H1 (cell line): ENCODE results near the gene ADK. TPM values are rescaled to one million over a fixed set of nuclear protein-coding genes. Genes with fewer than 3 reads are reported as not detected.

Experiments
- CTCF ChIA-PET: fragments of 300-600 bp; sonication (Branson Sonifier 250); formaldehyde crosslinking; loops from one replicate; lab custom pipeline; 2021; ENCODE audit not compliant: partially characterized antibody; lab: Charles Lee
- POLR2A ChIA-PET: fragments of 300-600 bp; sonication (Branson Sonifier 250); formaldehyde crosslinking; loops from one replicate; lab custom pipeline; 2021; ENCODE audit warnings: inconsistent platforms; ENCODE audit not compliant: partially characterized antibody; lab: Charles Lee
- DNase-seq, 2 experiments: peaks; one replicate each; pipeline versions ENCODE4 v3.0.0 to v3.0.0-alpha.2; 2010 to 2022; ENCODE audit warnings: low spot score in 2 of 2, low read depth in 1 of 2, mixed read lengths in 1 of 2
- FAIRE-seq: peaks from 2 replicates; lab custom pipeline; 2011; peaks lifted over from hg19 to GRCh38; lab: Jason Lieb, UNC
- H2AFZ ChIP-seq: 2 replicates; pipeline ENCODE4 v1.8.1; 2012; ENCODE audit warnings: low read length, inconsistent platforms
- H2AK5ac ChIP-seq: 2 replicates; pipeline ENCODE4 v1.6.1; 2013; ENCODE audit warnings: low read depth, low read length
- H2BK120ac ChIP-seq: replicated peaks from 2 replicates; pipeline ENCODE3; 2013; ENCODE audit warnings: low read depth, low read length, inconsistent platforms
- H2BK12ac ChIP-seq: 2 replicates; pipeline ENCODE4 v1.6.1; 2013; ENCODE audit warnings: low read depth, low read length
- H2BK15ac ChIP-seq: 2 replicates; pipeline ENCODE4 v1.6.1; 2013; ENCODE audit warnings: low read length
- H2BK20ac ChIP-seq: 2 replicates; pipeline ENCODE4 v1.6.1; 2013; ENCODE audit warnings: low read length
- H2BK5ac ChIP-seq: 2 replicates; pipeline ENCODE4 v1.6.1; 2013; ENCODE audit warnings: low read depth, low read length
- H3K14ac ChIP-seq: 2 replicates; pipeline ENCODE4 v1.6.1; 2013; ENCODE audit warnings: inconsistent platforms; ENCODE audit not compliant: insufficient read length
- H3K18ac ChIP-seq: 2 replicates; pipeline ENCODE4 v1.6.1; 2013; ENCODE audit warnings: low read length; ENCODE audit errors: extremely low read depth
- H3K23ac ChIP-seq: 2 replicates; pipeline ENCODE4 v1.6.1; 2013; ENCODE audit warnings: inconsistent platforms; ENCODE audit not compliant: insufficient read length
- H3K23me2 ChIP-seq: 2 replicates; pipeline ENCODE4 v1.6.1; 2013; ENCODE audit warnings: low read depth, low read length
- H3K27ac ChIP-seq: 2 replicates; pipeline ENCODE4 v1.6.1; 2011; ENCODE audit warnings: low read depth, low read length, inconsistent platforms
- H3K27me3 ChIP-seq, 4 experiments: replicated peaks in 1 of 4; 1 replicate in 1 of 4; 2 replicates in 3 of 4; pipeline versions ENCODE4 v1.6.1 to v1.8.1; 2011 to 2013; ENCODE audit warnings: low read length in 3 of 4, mild to moderate bottlenecking in 3 of 4, inconsistent platforms in 2 of 4, mixed read lengths in 2 of 4, moderate library complexity in 1 of 4; ENCODE audit not compliant: control insufficient read depth in 3 of 4, insufficient read depth in 3 of 4; ENCODE audit errors: extremely low read depth in 1 of 4
- H3K36me3 ChIP-seq, 4 experiments: 2 replicates each; pipeline versions ENCODE4 v1.6.1 to v1.8.1; 2011 to 2013; ENCODE audit warnings: mild to moderate bottlenecking in 4 of 4, low read length in 3 of 4, moderate library complexity in 2 of 4, control low read depth in 1 of 4, inconsistent platforms in 1 of 4; ENCODE audit not compliant: insufficient read depth in 4 of 4, control insufficient read depth in 2 of 4
- H3K4ac ChIP-seq: replicated peaks from 2 replicates; pipeline ENCODE3; 2013; ENCODE audit warnings: low read length, low read depth, mixed read lengths, inconsistent platforms; ENCODE audit not compliant: insufficient read length
- H3K4me1 ChIP-seq, 4 experiments: replicated peaks in 1 of 4; 1 replicate in 1 of 4; 2 replicates in 3 of 4; pipeline versions ENCODE4 v1.6.1 to v1.8.1; 2011 to 2013; ENCODE audit warnings: low read length in 3 of 4, inconsistent platforms in 2 of 4, mixed read lengths in 1 of 4; ENCODE audit not compliant: insufficient read depth in 4 of 4, control insufficient read depth in 3 of 4
- H3K4me2 ChIP-seq, 2 experiments: 2 replicates each; pipeline versions ENCODE4 v1.6.1 to v1.8.1; 2011 to 2013; ENCODE audit warnings: low read depth in 2 of 2, low read length in 2 of 2, control low read depth in 1 of 2, inconsistent platforms in 1 of 2, mild to moderate bottlenecking in 1 of 2; ENCODE audit not compliant: insufficient read depth in 1 of 2
- H3K4me3 ChIP-seq, 4 experiments: fragments of 200-600, 300-600 bp in 1 of 4; sonication (generic), shearing (Covaris generic), sonication (Bioruptor Twin) in 1 of 4; 2 replicates each; pipeline versions ENCODE4 v1.5.1 to v1.8.1; 2011 to 2016; ENCODE audit warnings: low read length in 4 of 4, low read depth in 3 of 4, control low read depth in 2 of 4, inconsistent platforms in 2 of 4, mild to moderate bottlenecking in 2 of 4, mixed read lengths in 1 of 4, moderate library complexity in 1 of 4; ENCODE audit not compliant: insufficient read depth in 2 of 4; ENCODE audit errors: extremely low read depth in 1 of 4
- H3K56ac ChIP-seq: replicated peaks from 2 replicates; pipeline ENCODE3; 2013; ENCODE audit warnings: low read depth, mild to moderate bottlenecking, mixed read lengths, low read length, inconsistent platforms; ENCODE audit not compliant: insufficient read length
- H3K79me1 ChIP-seq: 2 replicates; pipeline ENCODE4 v1.6.1; 2013; ENCODE audit warnings: low read depth, low read length, control low read depth
- H3K79me2 ChIP-seq, 2 experiments: 2 replicates each; pipeline versions ENCODE4 v1.6.1 to v1.8.1; 2012 to 2013; ENCODE audit warnings: low read length in 2 of 2, mild to moderate bottlenecking in 2 of 2, inconsistent platforms in 1 of 2; ENCODE audit not compliant: insufficient read depth in 2 of 2, control insufficient read depth in 1 of 2
- H3K9ac ChIP-seq, 4 experiments: replicated peaks in 1 of 4; 1 replicate in 1 of 4; 2 replicates in 3 of 4; pipeline versions ENCODE4 v1.6.1 to v1.8.1; 2011 to 2013; ENCODE audit warnings: low read depth in 3 of 4, low read length in 3 of 4, control low read depth in 2 of 4, mild to moderate bottlenecking in 2 of 4, moderate library complexity in 2 of 4, inconsistent platforms in 1 of 4; ENCODE audit errors: extremely low read depth in 1 of 4
- H3K9me3 ChIP-seq, 2 experiments: 2 replicates each; pipeline versions ENCODE4 v1.6.1 to v1.8.1; 2012 to 2013; ENCODE audit warnings: mild to moderate bottlenecking in 2 of 2, moderate library complexity in 2 of 2, control low read depth in 1 of 2, inconsistent platforms in 1 of 2, low read depth in 1 of 2, low read length in 1 of 2, mixed read lengths in 1 of 2; ENCODE audit not compliant: insufficient read depth in 2 of 2
- H4K20me1 ChIP-seq, 2 experiments: replicated peaks in 1 of 2; 2 replicates each; pipeline versions ENCODE3 to v1.8.1; 2011 to 2013; ENCODE audit warnings: inconsistent platforms in 2 of 2, low read length in 2 of 2, mild to moderate bottlenecking in 1 of 2; ENCODE audit not compliant: insufficient read depth in 2 of 2, control insufficient read depth in 1 of 2
- H4K5ac ChIP-seq: 2 replicates; pipeline ENCODE4 v1.6.1; 2013; ENCODE audit warnings: low read length, low read depth, mixed read lengths, inconsistent platforms; ENCODE audit not compliant: insufficient read length
- H4K8ac ChIP-seq: 2 replicates; pipeline ENCODE4 v1.8.0; 2013; ENCODE audit warnings: mild to moderate bottlenecking, moderate library complexity, low read length, inconsistent platforms; ENCODE audit not compliant: insufficient read depth; ENCODE audit errors: extremely low read depth
- H4K91ac ChIP-seq: replicated peaks from 2 replicates; pipeline ENCODE3; 2013; ENCODE audit warnings: low read length, mixed read lengths, inconsistent platforms; ENCODE audit not compliant: insufficient read length
- NRF1 ChIP-seq: IDR thresholded peaks from 2 replicates; pipeline ENCODE4 v1.6.1; 2011; ENCODE audit warnings: mild to moderate bottlenecking, low read depth, low read length, improper control_type of control experiment
- RBBP5 ChIP-seq: IDR thresholded peaks from 2 replicates; pipeline ENCODE4 v1.7.1; 2012; ENCODE audit warnings: low read depth, mild to moderate bottlenecking, inconsistent platforms, low read length, moderate library complexity, borderline replicate concordance
- WGBS, 2 experiments: shearing (Covaris generic) in 1 of 2; methylation state at CpG; one replicate each; pipeline versions ENCODE4 v1.1.6 to v1.1.7; 2013 to 2015; ENCODE audit warnings: low lambda C conversion rate in 2 of 2, mixed read lengths in 2 of 2, inconsistent platforms in 1 of 2, low coverage in 1 of 2, missing lambda C conversion rate in 1 of 2; ENCODE audit not compliant: insufficient replicate concordance in 2 of 2, insufficient coverage in 1 of 2, insufficient read length in 1 of 2; ENCODE audit errors: extremely low coverage in 1 of 2, missing lambda C conversion rate in 1 of 2; 5-methylcytosine and 5-hydroxymethylcytosine counted together
- polyA plus RNA-seq, 7 experiments: library from polyadenylated mRNA; depleted of rRNA in 3 of 7; stranded (reverse) in 5 of 7; unstranded in 2 of 7; fragments of >200 nt in 5 of 7; fragments of 200-250 nt in 2 of 7; gene quantifications; 1 replicate in 5 of 7; 2 replicates in 1 of 7; 4 replicates in 1 of 7; pipeline versions ENCODE4 v1.2.1 to v1.2.3, GENCODE V29; 2011 to 2013; ENCODE audit warnings: missing spikeins in 2 of 7, mixed read lengths in 2 of 7
- total RNA-seq: library from RNA; stranded (reverse); fragmentation: NEBNext Ultra II Directional; extraction: Animal tissue kit (Norgen Biotek cat#: 25700); gene quantifications from 2 replicates; pipeline ENCODE4 v1.2.1, GENCODE V29; 2021
- TF ChIP-seq, protein P1 (sequence below): IDR thresholded peaks from 2 replicates; pipeline ENCODE4 v1.6.1; 2012; ENCODE audit warnings: inconsistent platforms

The ADK gene
- total and polyA plus RNA-seq, 2 of the 8 experiments (the other 6 are each of a cell fraction or from before 2014, with no cell fraction given), result 12.3 to 42.4 TPM

DNA sequence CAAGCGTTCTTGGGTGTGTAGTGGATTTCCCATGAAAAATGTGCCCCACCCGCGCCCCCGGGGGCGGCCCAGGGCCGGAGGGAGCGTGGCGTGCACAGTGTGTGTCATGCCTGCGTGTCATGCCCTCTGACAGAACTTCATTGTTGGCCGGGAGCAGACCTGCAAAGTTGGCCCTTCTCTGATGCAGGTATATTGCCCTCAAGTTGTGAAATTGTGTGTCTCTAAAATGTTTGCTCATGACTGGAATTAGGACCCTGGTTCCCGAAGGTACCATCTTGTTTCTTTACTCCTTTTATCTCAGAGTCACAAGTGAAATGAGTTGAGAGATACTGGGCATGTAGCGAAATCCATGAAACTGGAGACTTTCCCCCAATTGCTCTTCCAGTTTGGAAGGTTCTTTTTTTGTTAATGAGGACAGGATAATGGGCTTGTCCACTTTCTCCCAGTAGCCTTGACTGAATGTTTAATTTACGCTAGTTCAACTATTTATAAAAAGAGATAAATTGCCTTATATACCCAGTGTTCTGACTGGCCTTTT, 26.2 kb downstream of the ADK start:
- Histone ChIP-seq H3K36me3 (no peaks in the 10 kb centered on the region), H2AK5ac (no peak overlapping the region), H3K18ac (peak overlapping the region; percentile 63; the same call in 1 of the 2 replicates), H3K9ac (peak overlapping the region in 3 of 4 experiments; percentile 22 to 96 (median 95); a peak in 6 of 7 replicates), H2AFZ (no peak overlapping the region), H4K91ac (peak overlapping the region; percentile 75), H3K27me3 (no peaks in the 10 kb centered on the region), H4K8ac (peak overlapping the region; percentile 93), H3K23me2 (peaks cover 7% of the 10 kb centered on the region; the same call in 1 of the 2 replicates), H4K20me1 (no peaks in the 10 kb centered on the region), H3K4me2 (peak overlapping the region; percentile 70 to 91), H3K4ac (no peak overlapping the region), H2BK15ac (no peak overlapping the region), H3K23ac (no peak overlapping the region), H2BK12ac (peak overlapping the region; percentile 22; the same call in 1 of the 2 replicates), H3K79me2 (peaks cover 0 to 42% of the 10 kb centered on the region in 2 experiments; a peak in 3 of 4 replicates), H2BK120ac (no peak overlapping the region), H3K4me1 (peaks cover 2 to 4% (median 3%) of the 10 kb centered on the region in 4 experiments; a peak in 4 of 7 replicates), H2BK5ac (peak overlapping the region; percentile 88), H3K14ac (no peak overlapping the region), H3K56ac (peak overlapping the region; percentile 79), H2BK20ac (no peak overlapping the region), H4K5ac (no peak overlapping the region), H3K4me3 (peak overlapping the region; percentile 78 to 89 (median 83)), H3K79me1 (0 out of 2 replicates have a peak, but pooled peaks cover 2% of the 10 kb centered on the region), H3K9me3 (no peaks in the 10 kb centered on the region), H3K27ac (peak overlapping the region; percentile 92)
- TF ChIP-seq, protein P1, sequence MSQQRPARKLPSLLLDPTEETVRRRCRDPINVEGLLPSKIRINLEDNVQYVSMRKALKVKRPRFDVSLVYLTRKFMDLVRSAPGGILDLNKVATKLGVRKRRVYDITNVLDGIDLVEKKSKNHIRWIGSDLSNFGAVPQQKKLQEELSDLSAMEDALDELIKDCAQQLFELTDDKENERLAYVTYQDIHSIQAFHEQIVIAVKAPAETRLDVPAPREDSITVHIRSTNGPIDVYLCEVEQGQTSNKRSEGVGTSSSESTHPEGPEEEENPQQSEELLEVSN, result 0 out of 2 replicates have a peak, but pooled peaks have one; percentile 2
- TF ChIP-seq NRF1, result no peak
- TF ChIP-seq RBBP5, result no peak
- FAIRE-seq (no peak), DNase-seq (no peak)
- 21% methylated on average over 8 of the region's 13 CpGs; no CpG with 5 or more reads in 1 of the 2 experiments for WGBS, 2 experiments
- ChIA-PET POLR2A (interaction anchor here (0.6 to 3.0 kb wide), 15 partner anchors 9 to 929 kb away, joined by 3 to 20 read pairs (median 6); partner anchors contain the start of genes ADK and AP3M1), CTCF (no interaction called here)
